Measurements from ENCODE around the gene ZNRF3.

ZNRF3 gene

GRCh38 chr22:28983190-28983589, 99.8 kb downstream of the ZNRF3 start:
- no peak overlapping the region for H3K4ac ChIP-seq (ENCODE audit: low read depth in 1 of 2, low read length in 2 of 2)
- WGBS, result 93% methylated on average over 7 of the region's 7 CpGs
- H2AK5ac ChIP-seq (ENCODE audit: low read length, severe bottlenecking), result peak overlapping the region; percentile 72
- H3K4me3 ChIP-seq (ENCODE audit: insufficient read depth in 1 of 2, low read depth in 1 of 2, low read length in 2 of 2), result no peak overlapping the region
- peaks cover 0 to 2% of the 10 kb centered on the region in 2 experiments for H3K36me3 ChIP-seq (ENCODE audit: control insufficient read depth in 1 of 2, insufficient read depth in 2 of 2, low read depth in 1 of 2, low read length in 2 of 2)
- H2BK12ac ChIP-seq (ENCODE audit: low read length in 2 of 2), result no peak overlapping the region
- H2BK120ac ChIP-seq (ENCODE audit: low read depth, low read length), result no peak overlapping the region
- H3K27ac ChIP-seq (ENCODE audit: low read length, poor library complexity, severe bottlenecking), result no peak overlapping the region
- H3K79me1 ChIP-seq (replicated peaks; ENCODE audit: low read length, poor library complexity, severe bottlenecking), result peaks cover 39% of the 10 kb centered on the region
- H3K14ac ChIP-seq (ENCODE audit: low read length in 2 of 2), result peak overlapping the region in 1 of 2 experiments; percentile 77
- no peak overlapping the region for H4K91ac ChIP-seq (ENCODE audit: low read length)
- H3K23ac ChIP-seq (ENCODE audit: low read length in 2 of 2), result no peak overlapping the region
- no peak overlapping the region for H2AFZ ChIP-seq (ENCODE audit: low read depth, low read length)
- H3K9me3 ChIP-seq (ENCODE audit: control insufficient read depth, low read length), result peaks cover 8% of the 10 kb centered on the region
- H3K18ac ChIP-seq (ENCODE audit: low read depth in 1 of 2, low read length in 2 of 2), result peak overlapping the region in 1 of 2 experiments; percentile 46
- H4K8ac ChIP-seq (ENCODE audit: low read length), result no peak overlapping the region
- H3K4me1 ChIP-seq (ENCODE audit: control insufficient read depth, insufficient read depth, low read depth, low read length), result peaks cover 17% of the 10 kb centered on the region
- no peak overlapping the region for H2BK5ac ChIP-seq (ENCODE audit: low read depth, low read length, poor library complexity, severe bottlenecking)
- H3K27me3 ChIP-seq (ENCODE audit: control insufficient read depth in 1 of 2, insufficient read depth in 1 of 2, low read length in 2 of 2), result no peaks in the 10 kb centered on the region
- no peak for DNase-seq
- H2BK15ac ChIP-seq (ENCODE audit: low read depth, poor library complexity, severe bottlenecking), result no peak overlapping the region
- H3K4me2 ChIP-seq (ENCODE audit: low read length, poor library complexity, severe bottlenecking), result no peak overlapping the region
- no peak overlapping the region for H3K9ac ChIP-seq (ENCODE audit: low read length)

- H3K23ac ChIP-seq (ENCODE audit: low read length in 2 of 2), result no peak overlapping the region
- no peak overlapping the region for H3K14ac ChIP-seq (ENCODE audit: low read length in 2 of 2)
- H3K36me3 ChIP-seq (ENCODE audit: control insufficient read depth in 1 of 2, insufficient read depth in 2 of 2, low read depth in 1 of 2, low read length in 2 of 2), result peaks cover 0 to 2% of the 10 kb centered on the region in 2 experiments
These were observed 100.5 kb downstream of the ZNRF3 start for GRCh38 chr22:28983788-28984441.

GRCh38 chr22:28984482-28985158, 101.2 kb downstream of the ZNRF3 start:
- Histone ChIP-seq H3K9me3 (ENCODE audit: control insufficient read depth, low read length) (peaks cover 8% of the 10 kb centered on the region), H3K27ac (ENCODE audit: low read length, poor library complexity, severe bottlenecking) (no peak overlapping the region), H2BK120ac (ENCODE audit: low read depth, low read length) (no peak overlapping the region), H3K36me3 (ENCODE audit: control insufficient read depth in 1 of 2, insufficient read depth in 2 of 2, low read depth in 1 of 2, low read length in 2 of 2) (peaks cover 0 to 5% of the 10 kb centered on the region in 2 experiments), H3K18ac (ENCODE audit: low read depth in 1 of 2, low read length in 2 of 2) (no peak overlapping the region), H3K4me3 (ENCODE audit: insufficient read depth in 1 of 2, low read depth in 1 of 2, low read length in 2 of 2) (no peak overlapping the region), H2AK5ac (ENCODE audit: low read length, severe bottlenecking) (peak overlapping the region; percentile 41), H3K4me2 (ENCODE audit: low read length, poor library complexity, severe bottlenecking) (no peak overlapping the region), H4K8ac (ENCODE audit: low read length) (no peak overlapping the region), H2BK15ac (ENCODE audit: low read depth, poor library complexity, severe bottlenecking) (no peak overlapping the region), H3K14ac (ENCODE audit: low read length in 2 of 2) (no peak overlapping the region), H3K4me1 (ENCODE audit: control insufficient read depth, insufficient read depth, low read depth, low read length) (peaks cover 14% of the 10 kb centered on the region), H3K4ac (ENCODE audit: low read depth in 1 of 2, low read length in 2 of 2) (no peak overlapping the region), H4K91ac (ENCODE audit: low read length) (no peak overlapping the region), H2AFZ (ENCODE audit: low read depth, low read length) (no peak overlapping the region), H3K27me3 (ENCODE audit: control insufficient read depth in 1 of 2, insufficient read depth in 1 of 2, low read length in 2 of 2) (no peaks in the 10 kb centered on the region), H2BK5ac (ENCODE audit: low read depth, low read length, poor library complexity, severe bottlenecking) (no peak overlapping the region), H3K79me1 (replicated peaks; ENCODE audit: low read length, poor library complexity, severe bottlenecking) (peaks cover 38% of the 10 kb centered on the region), H3K9ac (ENCODE audit: low read length) (no peak overlapping the region), H2BK12ac (ENCODE audit: low read length in 2 of 2) (peak overlapping the region in 1 of 2 experiments; percentile 38), H3K23ac (ENCODE audit: low read length in 2 of 2) (no peak overlapping the region)
- DNase-seq, result no peak
- 75% methylated on average over 6 of the region's 6 CpGs for WGBS

More at GRCh38 chr22:28983788-28984441, 100.5 kb downstream of the ZNRF3 start:
- Histone ChIP-seq H3K4ac (ENCODE audit: low read depth in 1 of 2, low read length in 2 of 2) (no peak overlapping the region), H2AFZ (ENCODE audit: low read depth, low read length) (no peak overlapping the region), H4K8ac (ENCODE audit: low read length) (no peak overlapping the region), H3K9me3 (ENCODE audit: control insufficient read depth, low read length) (peaks cover 8% of the 10 kb centered on the region), H2BK15ac (ENCODE audit: low read depth, poor library complexity, severe bottlenecking) (no peak overlapping the region), H3K4me2 (ENCODE audit: low read length, poor library complexity, severe bottlenecking) (no peak overlapping the region), H2AK5ac (ENCODE audit: low read length, severe bottlenecking) (no peak overlapping the region), H3K27me3 (ENCODE audit: control insufficient read depth in 1 of 2, insufficient read depth in 1 of 2, low read length in 2 of 2) (no peaks in the 10 kb centered on the region), H3K27ac (ENCODE audit: low read length, poor library complexity, severe bottlenecking) (no peak overlapping the region), H3K9ac (ENCODE audit: low read length) (no peak overlapping the region), H2BK5ac (ENCODE audit: low read depth, low read length, poor library complexity, severe bottlenecking) (no peak overlapping the region), H3K4me3 (ENCODE audit: insufficient read depth in 1 of 2, low read depth in 1 of 2, low read length in 2 of 2) (no peak overlapping the region), H2BK120ac (ENCODE audit: low read depth, low read length) (no peak overlapping the region), H4K91ac (ENCODE audit: low read length) (no peak overlapping the region), H3K4me1 (ENCODE audit: control insufficient read depth, insufficient read depth, low read depth, low read length) (peaks cover 15% of the 10 kb centered on the region), H3K79me1 (replicated peaks; ENCODE audit: low read length, poor library complexity, severe bottlenecking) (peaks cover 39% of the 10 kb centered on the region), H2BK12ac (ENCODE audit: low read length in 2 of 2) (no peak overlapping the region), H3K18ac (ENCODE audit: low read depth in 1 of 2, low read length in 2 of 2) (no peak overlapping the region)
- WGBS, result 89% methylated on average over 1 of the region's 4 CpGs
- DNase-seq, result no peak

GRCh38 chr22:28985581-28986290, 102.4 kb downstream of the ZNRF3 start:
- Histone ChIP-seq H3K14ac (ENCODE audit: low read length in 2 of 2) (no peak overlapping the region), H3K36me3 (ENCODE audit: control insufficient read depth in 1 of 2, insufficient read depth in 2 of 2, low read depth in 1 of 2, low read length in 2 of 2) (peaks cover 0 to 9% of the 10 kb centered on the region in 2 experiments), H3K4me1 (ENCODE audit: control insufficient read depth, insufficient read depth, low read depth, low read length) (peaks cover 14% of the 10 kb centered on the region), H2AK5ac (ENCODE audit: low read length, severe bottlenecking) (no peak overlapping the region), H3K23ac (ENCODE audit: low read length in 2 of 2) (no peak overlapping the region), H2BK15ac (ENCODE audit: low read depth, poor library complexity, severe bottlenecking) (no peak overlapping the region), H3K4me2 (ENCODE audit: low read length, poor library complexity, severe bottlenecking) (no peak overlapping the region), H3K4me3 (ENCODE audit: insufficient read depth in 1 of 2, low read depth in 1 of 2, low read length in 2 of 2) (no peak overlapping the region), H4K8ac (ENCODE audit: low read length) (no peak overlapping the region), H3K9me3 (ENCODE audit: control insufficient read depth, low read length) (peaks cover 8% of the 10 kb centered on the region), H3K79me1 (replicated peaks; ENCODE audit: low read length, poor library complexity, severe bottlenecking) (peaks cover 40% of the 10 kb centered on the region), H3K27me3 (ENCODE audit: control insufficient read depth in 1 of 2, insufficient read depth in 1 of 2, low read length in 2 of 2) (no peaks in the 10 kb centered on the region), H2AFZ (ENCODE audit: low read depth, low read length) (no peak overlapping the region), H2BK5ac (ENCODE audit: low read depth, low read length, poor library complexity, severe bottlenecking) (no peak overlapping the region), H3K18ac (ENCODE audit: low read depth in 1 of 2, low read length in 2 of 2) (no peak overlapping the region), H3K27ac (ENCODE audit: low read length, poor library complexity, severe bottlenecking) (no peak overlapping the region), H2BK120ac (ENCODE audit: low read depth, low read length) (no peak overlapping the region), H4K91ac (ENCODE audit: low read length) (no peak overlapping the region), H3K9ac (ENCODE audit: low read length) (no peak overlapping the region), H3K4ac (ENCODE audit: low read depth in 1 of 2, low read length in 2 of 2) (no peak overlapping the region), H2BK12ac (ENCODE audit: low read length in 2 of 2) (no peak overlapping the region)
- DNase-seq, result no peak
- 37% methylated on average over 2 of the region's 3 CpGs for WGBS
